ENCODE measurements around the gene SYVN1.
"Not testable (repeated sequence)": the region's sequence is repeated elsewhere in the genome, so short reads cannot be mapped to it uniquely, and the experiment has no call there.

The SYVN1 gene

DNA sequence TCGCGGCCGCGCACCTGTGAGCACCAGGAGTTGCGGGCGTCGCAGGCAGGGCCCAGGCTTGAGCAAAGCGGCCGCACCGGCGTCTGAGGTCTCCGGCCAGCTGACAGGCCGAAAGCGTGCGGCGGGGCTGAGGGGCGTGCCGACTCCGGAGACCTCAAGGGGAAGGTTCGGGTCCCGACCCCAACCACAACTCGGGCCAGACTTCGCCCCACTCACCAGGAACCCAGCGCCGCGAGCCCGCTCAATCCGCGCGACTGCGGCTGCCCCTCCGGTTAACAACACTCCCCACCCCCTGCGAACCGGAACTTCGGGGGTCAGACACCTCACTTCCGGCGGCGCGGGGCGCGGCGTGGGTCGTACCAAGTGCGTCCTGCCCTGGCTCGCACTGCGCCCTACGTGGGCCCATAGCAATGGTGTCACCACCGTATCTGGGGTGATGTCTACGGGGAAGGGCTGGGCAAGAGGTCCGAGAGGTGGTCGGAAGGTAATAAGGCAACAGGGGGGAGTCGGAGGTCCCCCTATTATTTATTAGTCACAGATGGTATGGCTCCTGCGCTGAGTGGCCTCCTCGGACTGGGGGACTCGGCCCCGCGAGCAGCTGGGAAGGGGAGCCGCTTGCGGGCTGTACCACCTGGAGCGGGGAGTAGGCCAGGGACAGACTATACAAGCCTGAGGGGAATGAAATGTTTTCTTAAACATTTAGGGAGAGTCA is at the start of gene SYVN1:
Gene SYVN1 (minus strand): TSS at position 280 of the 712 bp plus-strand sequence. CDS start 918 bp downstream, outside the sequence.
- DNase-seq (ENCODE audit: insufficient read length, low spot score) (peak; percentile 91), FAIRE-seq (peak; percentile 33)

GRCh38 chr11:65183201-65183891 is 49.0 kb upstream of the SYVN1 start:
- FAIRE-seq (no peak), DNase-seq (ENCODE audit: insufficient read length, low spot score) (no peak)

DNA sequence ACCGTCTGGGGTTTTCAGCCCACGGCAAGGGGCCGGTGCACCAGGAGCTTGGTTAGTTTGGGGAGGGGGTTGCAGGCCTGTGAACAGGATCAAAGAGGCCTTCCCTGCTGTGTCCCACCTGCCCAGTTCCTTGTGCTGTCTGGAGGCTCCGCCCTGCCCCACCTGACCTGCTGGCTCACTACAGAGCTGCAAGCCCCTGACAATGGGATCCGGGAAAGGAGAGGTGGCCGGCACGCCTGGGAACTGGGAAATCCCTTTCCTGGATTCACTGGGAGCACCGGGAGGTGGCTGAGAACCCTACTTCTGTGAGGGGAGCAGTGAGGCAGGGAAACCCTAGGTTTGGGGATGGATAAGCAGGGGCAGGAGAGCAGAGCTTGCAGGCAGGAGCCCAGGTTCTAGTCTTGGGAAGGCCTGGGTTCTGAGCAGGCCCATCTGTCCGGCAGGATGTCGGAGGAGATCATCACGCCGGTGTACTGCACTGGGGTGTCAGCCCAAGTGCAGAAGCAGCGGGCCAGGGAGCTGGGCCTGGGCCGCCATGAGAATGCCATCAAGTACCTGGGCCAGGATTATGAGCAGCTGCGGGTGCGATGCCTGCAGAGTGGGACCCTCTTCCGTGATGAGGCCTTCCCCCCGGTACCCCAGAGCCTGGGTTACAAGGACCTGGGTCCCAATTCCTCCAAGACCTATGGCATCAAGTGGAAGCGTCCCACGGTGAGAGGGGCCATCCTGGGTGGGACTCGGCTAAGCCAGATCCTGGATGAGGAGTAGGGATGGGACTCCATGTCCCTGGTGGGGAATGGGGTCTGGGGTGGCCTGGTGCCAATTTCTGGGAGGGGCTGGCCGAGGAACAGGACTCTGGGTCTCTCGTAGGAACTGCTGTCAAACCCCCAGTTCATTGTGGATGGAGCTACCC is 48.2 kb upstream of the SYVN1 start:
- peak; percentile 31 for DNase-seq (ENCODE audit: insufficient read length, low spot score)
- FAIRE-seq = no peak

- DNase-seq (ENCODE audit: insufficient read length, low spot score) (peak; percentile 74), FAIRE-seq (no peak)
Measured at GRCh38 chr11:65181569-65182257, 47.4 kb upstream of the SYVN1 start, which contains the start of gene CAPN1. Gene CAPN1 (plus strand): TSS chr11:65181928. CDS start chr11:65182702, 774 bp downstream.

GRCh38 chr11:65180877-65181568 is 46.7 kb upstream of the SYVN1 start:
- FAIRE-seq (no peak), DNase-seq (ENCODE audit: insufficient read length, low spot score) (peak; percentile 66)

DNA sequence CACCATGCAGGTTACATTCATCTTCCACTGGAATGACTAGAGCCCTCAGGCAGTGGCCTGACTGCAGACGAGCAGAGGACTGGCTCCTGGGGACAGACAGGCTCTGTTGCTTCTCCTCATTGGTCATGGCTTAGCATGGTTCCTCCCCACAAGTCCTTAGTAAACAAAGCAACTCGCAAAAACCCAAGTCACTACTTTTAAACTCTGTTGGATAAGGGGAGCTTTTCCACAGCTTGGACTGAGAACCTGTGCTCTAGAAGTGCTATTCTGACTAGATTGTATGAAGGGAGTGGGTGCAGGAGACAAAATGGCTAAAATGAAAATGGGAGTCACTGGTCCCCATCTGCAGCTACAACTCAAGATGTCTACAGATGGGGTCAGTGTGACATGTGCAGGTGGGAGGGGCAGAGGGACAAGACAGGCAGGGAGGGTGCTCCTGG is 40.3 kb upstream of the SYVN1 start:
- DNase-seq (ENCODE audit: insufficient read length, low spot score); FAIRE-seq: not testable (repeated sequence)

- no peak for FAIRE-seq
- DNase-seq (ENCODE audit: insufficient read length, low spot score) = no peak
Measured at GRCh38 chr11:65172600-65172999, 38.3 kb upstream of the SYVN1 start.

DNA sequence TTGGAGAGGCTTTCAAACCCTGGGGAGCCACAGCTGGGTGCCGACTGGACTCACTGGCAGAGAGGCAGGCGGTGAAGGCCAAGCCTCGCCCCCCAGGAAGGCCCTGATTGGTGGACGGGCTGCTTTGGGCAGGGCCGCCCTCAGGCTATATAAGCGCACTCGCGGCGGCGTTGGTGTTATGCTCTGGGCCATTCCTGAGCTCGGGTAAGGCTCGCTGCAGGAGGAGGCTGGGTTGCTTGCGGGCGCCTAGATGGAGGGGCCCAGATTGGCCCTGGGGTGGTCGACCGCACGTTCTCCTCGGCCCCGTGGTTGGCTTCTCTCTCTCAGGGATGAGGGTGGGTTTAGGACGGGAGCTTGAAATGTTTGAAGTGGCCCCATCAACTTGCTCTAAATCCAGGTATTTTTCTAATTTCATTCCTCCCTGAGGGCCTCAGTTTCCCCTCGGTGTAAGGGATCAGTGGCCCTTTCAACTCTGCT is 35.8 kb upstream of the SYVN1 start, which contains the start of gene SPDYC:
Gene SPDYC (plus strand): TSS at position 176 of the 477 bp plus-strand sequence. CDS start 1,125 bp downstream, outside the sequence.
- DNase-seq (ENCODE audit: insufficient read length, low spot score) = no peak

DNA sequence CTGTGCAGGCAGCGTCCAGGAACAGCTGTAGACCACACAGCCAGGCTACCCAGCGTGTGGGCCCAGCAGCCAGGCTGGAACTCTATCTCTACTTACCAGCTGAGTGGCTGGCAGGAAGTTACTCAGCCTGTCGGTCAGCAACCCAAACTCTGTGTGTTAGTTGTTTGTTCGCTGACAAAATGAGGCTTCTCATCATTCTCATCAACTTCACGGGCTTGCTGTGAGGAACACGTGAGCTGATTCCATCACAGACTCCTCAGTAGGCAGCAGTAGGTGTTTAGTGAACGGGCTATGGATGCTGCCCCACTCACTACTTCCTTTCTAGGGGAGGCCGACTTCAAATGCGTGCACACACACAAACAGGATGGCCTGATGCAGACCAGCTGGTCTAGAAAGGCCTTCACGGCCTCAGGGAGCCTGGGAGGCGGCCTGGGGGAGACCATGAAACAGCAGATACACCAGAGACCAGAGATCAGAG is 34.9 kb upstream of the SYVN1 start:
- DNase-seq (ENCODE audit: insufficient read length, low spot score) (no peak), FAIRE-seq (no peak)

More for the DNA sequence above, 35.8 kb upstream of the SYVN1 start, which contains the start of gene SPDYC:
- no peak for FAIRE-seq

GRCh38 chr11:65167656-65168055 is 33.3 kb upstream of the SYVN1 start:
- DNase-seq (ENCODE audit: insufficient read length, low spot score) (no peak), FAIRE-seq (no peak)

DNA sequence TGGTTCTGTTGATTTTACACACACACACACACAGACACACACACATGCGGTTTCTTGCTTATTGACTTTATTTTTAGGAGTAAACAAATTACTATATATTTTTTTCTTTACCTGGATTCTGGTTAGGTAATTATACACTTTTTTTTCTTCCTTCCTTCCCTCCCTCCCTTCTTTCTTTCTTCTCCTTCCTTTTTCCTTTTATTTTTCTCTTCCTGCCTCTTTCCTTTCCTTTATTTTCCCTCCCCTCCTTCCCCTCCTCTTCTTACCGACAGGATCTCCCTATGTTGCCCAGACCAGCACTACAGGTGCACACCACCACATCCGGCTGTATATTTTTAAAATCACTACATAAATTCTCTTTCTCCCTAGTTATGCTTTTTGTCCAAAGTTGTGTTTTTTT is 32.6 kb upstream of the SYVN1 start:
- DNase-seq (ENCODE audit: insufficient read length, low spot score) = no peak
- no peak for FAIRE-seq

DNA sequence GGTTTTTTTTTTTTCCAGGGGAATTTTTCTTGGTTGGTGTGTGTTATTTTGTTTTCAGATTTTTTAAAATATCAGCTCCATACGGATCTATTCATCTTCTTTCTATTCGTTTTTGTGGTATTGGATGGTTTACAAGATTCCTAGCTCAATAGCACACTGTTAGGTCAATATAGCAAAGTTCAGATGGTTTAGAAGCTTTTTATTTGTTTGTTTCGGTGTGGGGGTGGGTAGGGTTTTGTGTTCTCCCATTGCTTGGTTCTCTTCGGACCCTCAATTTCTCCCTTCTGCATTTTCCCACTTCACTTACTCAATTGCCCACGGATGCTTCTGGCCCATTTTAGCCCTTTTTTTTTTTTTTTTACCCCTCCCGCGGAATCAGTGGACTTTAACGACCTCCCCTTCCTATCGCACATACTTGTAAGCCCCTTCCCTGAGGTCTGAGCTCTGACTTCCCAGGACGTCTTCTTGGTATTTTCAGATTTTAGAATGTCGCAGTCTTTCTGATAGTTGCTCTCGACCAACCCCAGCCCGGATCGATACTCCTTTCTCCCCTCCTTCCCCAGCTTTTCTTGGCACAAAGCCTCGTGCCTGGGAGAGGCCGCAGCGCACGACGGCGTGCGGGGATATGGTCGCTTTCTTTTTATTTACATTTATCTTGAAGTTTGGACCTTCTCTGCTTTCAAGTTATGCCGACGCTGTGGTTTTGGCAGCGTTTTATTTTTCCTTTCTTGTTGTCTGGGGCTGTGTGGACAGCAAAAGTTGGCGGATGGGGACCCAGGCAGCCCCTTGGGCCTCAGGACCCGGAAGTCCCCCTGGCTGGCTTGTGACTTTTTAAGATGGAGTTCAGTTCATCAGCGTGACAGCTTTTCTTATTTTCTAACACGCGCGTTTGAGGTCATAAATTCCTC is 31.3 kb upstream of the SYVN1 start:
- no peak for DNase-seq (ENCODE audit: insufficient read length, low spot score)
- no peak for FAIRE-seq

DNA sequence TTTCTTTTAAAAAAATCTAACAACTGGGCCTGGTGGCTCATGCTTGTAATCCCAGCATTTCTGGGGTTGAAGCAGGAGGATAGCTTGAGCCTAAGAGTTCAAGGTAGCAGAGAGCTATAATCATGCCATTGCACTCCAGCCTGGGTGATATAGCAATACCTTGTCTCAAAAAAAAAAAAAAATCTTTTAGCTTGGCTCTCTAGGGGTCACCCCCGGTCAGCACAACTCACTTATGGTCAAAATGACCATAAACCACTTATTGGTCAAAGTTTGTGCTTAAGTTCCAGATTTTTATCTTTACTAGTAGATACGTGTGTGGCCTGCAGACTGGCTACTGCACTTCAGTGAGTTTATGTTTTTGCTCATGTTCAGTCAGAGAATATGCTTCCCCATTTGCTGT is 29.4 kb upstream of the SYVN1 start:
- DNase-seq (ENCODE audit: insufficient read length, low spot score) (no peak), FAIRE-seq (no peak)

- DNase-seq (ENCODE audit: insufficient read length, low spot score) = no peak
- FAIRE-seq = no peak
Measured at GRCh38 chr11:65160643-65161042, 26.3 kb upstream of the SYVN1 start.

DNA sequence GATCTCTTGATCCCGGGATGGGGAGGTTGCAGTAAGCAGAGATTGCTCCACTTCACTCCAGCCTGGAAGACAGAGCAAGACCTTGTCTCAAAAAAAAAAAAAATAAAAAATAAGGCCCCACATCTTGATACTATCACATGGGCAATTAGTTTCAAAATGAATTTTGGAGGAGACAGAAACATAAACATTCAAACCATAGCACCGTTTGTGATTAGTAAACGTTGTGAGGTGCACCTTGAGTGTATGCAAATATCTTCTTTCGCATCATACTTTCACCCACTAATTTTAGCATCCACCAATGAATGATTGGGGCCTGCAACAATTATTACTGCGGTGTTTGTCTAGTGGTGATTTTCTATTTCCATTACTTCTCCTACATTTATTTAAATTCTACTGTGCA is 24.7 kb upstream of the SYVN1 start:
- DNase-seq (ENCODE audit: insufficient read length, low spot score) = no peak
- no peak for FAIRE-seq

- FAIRE-seq = no peak
Measured at GRCh38 chr11:65157336-65157735, 23.0 kb upstream of the SYVN1 start.

GRCh38 chr11:65156926-65157325 is 22.6 kb upstream of the SYVN1 start:
- FAIRE-seq = no peak
- DNase-seq (ENCODE audit: insufficient read length, low spot score) = no peak

More at GRCh38 chr11:65157336-65157735, 23.0 kb upstream of the SYVN1 start:
- DNase-seq (ENCODE audit: insufficient read length, low spot score) = no peak

DNA sequence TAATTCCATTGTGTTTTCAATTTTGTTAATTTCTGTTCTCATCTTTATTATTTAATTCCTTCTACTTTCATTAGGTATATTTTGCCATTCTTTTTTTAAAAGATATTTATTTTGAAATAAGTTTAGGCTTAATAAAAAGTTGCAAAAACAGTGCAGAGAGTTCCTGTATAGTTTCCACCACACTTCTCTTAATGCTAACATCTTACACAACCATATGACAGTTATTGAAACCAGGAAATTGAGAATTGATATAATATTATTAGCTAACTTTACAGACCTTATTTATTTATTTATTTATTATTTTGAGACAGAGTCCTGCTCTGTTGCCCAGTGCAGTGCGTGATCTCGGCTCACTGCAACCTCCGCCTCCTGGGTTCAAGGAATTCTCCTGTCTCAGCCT is 21.9 kb upstream of the SYVN1 start:
- FAIRE-seq (no peak), DNase-seq (ENCODE audit: insufficient read length, low spot score) (no peak)

Measured in HTR-8/SVneo (cell line).